Kidney epithelial cell (primary cell): ENCODE data around the gene MAN1B1. TPM values are rescaled to one million over a fixed set of nuclear protein-coding genes. Genes with fewer than 3 reads are reported as not detected.
"Not testable (repeated sequence)": the region's sequence is repeated elsewhere in the genome, so short reads cannot be mapped to it uniquely, and the experiment has no call there.

Source experiments
- DNase-seq: peaks from one replicate; pipeline ENCODE4 v3.0.0-alpha.2; 2010; ENCODE audit warnings: low read depth
- H3K27me3 ChIP-seq: 2 replicates; pipeline ENCODE4 v1.6.0; 2011; ENCODE audit warnings: low read length; ENCODE audit not compliant: control insufficient read depth, insufficient read depth
- H3K36me3 ChIP-seq: 2 replicates; pipeline ENCODE4 v1.5.1; 2011; ENCODE audit warnings: low read length; ENCODE audit not compliant: control insufficient read depth, insufficient read depth
- H3K4me3 ChIP-seq: 2 replicates; pipeline ENCODE4 v1.5.1; 2011; ENCODE audit warnings: low read depth, mild to moderate bottlenecking, control low read depth, low read length
- total RNA-seq: library from RNA; depleted of rRNA; stranded (reverse); fragments of >200 nt; gene quantifications from 2 replicates; pipeline ENCODE4 v1.2.3, GENCODE V29; 2015
- TF ChIP-seq, protein P1 (sequence below): IDR thresholded peaks from 2 replicates; pipeline ENCODE4 v1.5.1; 2011; ENCODE audit warnings: mild to moderate bottlenecking, moderate library complexity, low read length, control low read depth, inconsistent platforms; ENCODE audit not compliant: insufficient read depth, poor library complexity, severe bottlenecking

Gene MAN1B1
- total RNA-seq, 1 donor from 2014 or later, result 76.8 TPM

DNA sequence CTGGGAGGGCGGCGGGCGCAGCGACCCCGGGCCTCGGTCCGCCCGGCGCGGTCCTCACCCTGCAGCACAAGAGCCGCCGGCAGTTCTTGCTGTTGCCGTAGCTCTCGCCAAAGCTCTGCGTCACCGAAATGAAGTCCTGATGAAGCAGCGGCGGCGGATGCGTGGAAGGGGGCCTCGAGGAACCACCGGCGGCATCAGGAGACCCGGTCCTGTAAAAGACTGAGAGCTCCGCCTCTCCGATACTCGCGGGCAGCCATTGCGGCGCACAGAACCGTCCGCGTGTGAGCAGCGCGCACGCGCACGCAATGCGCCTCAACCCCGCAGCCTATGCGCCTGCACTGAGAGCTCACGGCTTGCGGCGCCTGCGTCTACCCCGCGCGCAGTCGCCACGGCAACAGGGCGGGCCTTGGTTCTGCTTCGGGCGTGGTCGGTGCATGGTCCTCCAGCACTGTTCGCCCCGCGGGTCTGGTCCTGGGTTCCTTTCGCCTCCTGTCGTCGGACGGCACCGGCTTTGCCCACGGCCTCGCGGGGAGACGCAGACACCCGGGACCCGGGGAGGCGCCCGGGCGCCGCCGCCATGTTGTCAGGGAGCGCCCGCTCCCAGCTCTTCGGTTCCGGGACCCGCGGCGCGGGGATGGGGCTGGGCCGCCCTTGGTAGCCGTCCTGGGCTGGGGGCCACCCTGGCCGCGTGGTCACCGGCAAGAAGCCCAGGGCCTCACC lies 42.8 kb downstream of the MAN1B1 start:
- H3K27me3 ChIP-seq, result no peaks in the 10 kb centered on the region
- TF ChIP-seq, protein P1, sequence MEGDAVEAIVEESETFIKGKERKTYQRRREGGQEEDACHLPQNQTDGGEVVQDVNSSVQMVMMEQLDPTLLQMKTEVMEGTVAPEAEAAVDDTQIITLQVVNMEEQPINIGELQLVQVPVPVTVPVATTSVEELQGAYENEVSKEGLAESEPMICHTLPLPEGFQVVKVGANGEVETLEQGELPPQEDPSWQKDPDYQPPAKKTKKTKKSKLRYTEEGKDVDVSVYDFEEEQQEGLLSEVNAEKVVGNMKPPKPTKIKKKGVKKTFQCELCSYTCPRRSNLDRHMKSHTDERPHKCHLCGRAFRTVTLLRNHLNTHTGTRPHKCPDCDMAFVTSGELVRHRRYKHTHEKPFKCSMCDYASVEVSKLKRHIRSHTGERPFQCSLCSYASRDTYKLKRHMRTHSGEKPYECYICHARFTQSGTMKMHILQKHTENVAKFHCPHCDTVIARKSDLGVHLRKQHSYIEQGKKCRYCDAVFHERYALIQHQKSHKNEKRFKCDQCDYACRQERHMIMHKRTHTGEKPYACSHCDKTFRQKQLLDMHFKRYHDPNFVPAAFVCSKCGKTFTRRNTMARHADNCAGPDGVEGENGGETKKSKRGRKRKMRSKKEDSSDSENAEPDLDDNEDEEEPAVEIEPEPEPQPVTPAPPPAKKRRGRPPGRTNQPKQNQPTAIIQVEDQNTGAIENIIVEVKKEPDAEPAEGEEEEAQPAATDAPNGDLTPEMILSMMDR, result no peak
- H3K36me3 ChIP-seq, result no peaks in the 10 kb centered on the region
- peak overlapping the region; percentile 68 for H3K4me3 ChIP-seq
- DNase-seq, result peak; percentile 67

- TF ChIP-seq, protein P1, result no peak
- peak overlapping the region; percentile 68 for H3K4me3 ChIP-seq
- no peak for DNase-seq
- H3K36me3 ChIP-seq, result no peaks in the 10 kb centered on the region
- no peaks in the 10 kb centered on the region for H3K27me3 ChIP-seq
Measured at GRCh38 chr9:137130176-137130755, 43.5 kb downstream of the MAN1B1 start.

DNA sequence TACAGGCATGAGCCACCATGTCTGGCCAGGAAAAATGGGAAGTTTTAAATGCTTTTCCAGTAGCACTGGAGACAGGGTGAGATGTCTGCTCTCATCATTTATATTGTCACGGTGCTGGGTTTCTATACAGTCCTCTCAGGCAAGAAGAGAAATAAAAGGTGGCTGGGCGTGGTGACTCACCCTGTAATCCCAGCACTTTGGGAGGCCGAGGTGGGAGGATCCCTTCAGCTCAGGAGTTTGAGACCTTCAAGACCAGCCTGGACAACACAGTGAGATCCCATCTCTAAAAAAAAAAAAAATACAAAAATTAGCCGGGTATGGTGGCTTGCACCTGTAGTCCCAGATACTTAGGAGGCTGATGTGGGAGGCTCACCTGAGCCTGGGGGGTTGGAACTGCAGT lies 47.4 kb downstream of the MAN1B1 start:
- TF ChIP-seq, protein P1, result no peak
- Histone ChIP-seq H3K36me3 (no peaks in the 10 kb centered on the region), H3K27me3 (peaks cover 35% of the 10 kb centered on the region), H3K4me3 (no peak overlapping the region)
- no peak for DNase-seq

- not testable (repeated sequence) for H3K4me3 ChIP-seq, DNase-seq, H3K36me3 ChIP-seq
- H3K27me3 ChIP-seq, result peaks cover 44% of the 10 kb centered on the region
Measured at GRCh38 chr9:137135154-137135553, 48.4 kb downstream of the MAN1B1 start.

DNA sequence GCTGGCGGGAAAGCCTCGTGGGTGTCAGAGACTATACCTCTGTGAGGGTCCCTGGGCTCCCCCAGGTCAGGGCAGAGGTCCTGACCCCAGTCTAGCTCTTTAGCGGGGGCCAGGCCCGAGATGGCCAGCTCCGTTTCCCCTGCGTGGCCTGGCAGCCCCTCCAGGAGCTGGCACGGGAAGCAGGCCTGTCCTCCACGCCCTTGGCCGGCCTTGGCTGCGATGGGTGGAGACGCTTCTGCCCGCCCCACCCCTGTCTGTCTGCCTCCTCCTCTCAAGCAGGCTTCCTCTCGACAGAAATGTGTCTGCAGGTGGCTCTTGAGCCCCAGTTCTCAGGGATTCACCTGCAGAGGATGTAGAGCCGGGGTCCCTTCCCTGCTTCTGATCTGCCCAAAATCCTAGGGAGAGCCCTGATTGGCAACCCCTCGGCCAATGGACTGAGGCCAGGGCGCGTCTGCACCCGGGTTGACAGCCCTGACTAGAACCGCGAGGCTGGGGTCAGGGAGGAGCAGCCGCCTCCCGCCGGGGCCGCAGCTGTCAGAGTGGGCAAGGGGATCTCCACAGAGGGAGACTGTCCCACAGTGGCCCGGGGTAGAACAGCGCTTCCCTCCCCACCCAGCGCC lies 49.6 kb downstream of the MAN1B1 start:
- TF ChIP-seq, protein P1, result no peak
- no peak for DNase-seq
- H3K36me3 ChIP-seq, result no peaks in the 10 kb centered on the region
- peaks cover 56% of the 10 kb centered on the region for H3K27me3 ChIP-seq
- H3K4me3 ChIP-seq, result no peak overlapping the region

- TF ChIP-seq, protein P1, result no peak
- DNase-seq, result no peak
- peaks cover 63% of the 10 kb centered on the region for H3K27me3 ChIP-seq
Measured at GRCh38 chr9:137136881-137137607, 50.3 kb downstream of the MAN1B1 start.

More at GRCh38 chr9:137136881-137137607, 50.3 kb downstream of the MAN1B1 start:
- Histone ChIP-seq H3K36me3 (no peaks in the 10 kb centered on the region), H3K4me3 (no peak overlapping the region)
